Common myeloid progenitor, CD34-positive (primary cell): ENCODE measurements around the gene POLR2M.

ENCODE experiments used
- CTCF ChIA-PET: fragments of 350-600 bp; sonication (Branson Sonifier 250); formaldehyde crosslinking; loops from one replicate; lab custom pipeline; 2021; ENCODE audit warnings: antibody characterized with exemption; lab: Charles Lee
- POLR2A ChIA-PET: fragments of 350-600 bp; sonication (Branson Sonifier 250); formaldehyde crosslinking; loops from one replicate; lab custom pipeline; 2021; ENCODE audit warnings: antibody characterized with exemption; lab: Charles Lee
- DNase-seq, 3 donors: peaks; one replicate each; pipeline versions ENCODE4 v3.0.0 to v3.0.0-alpha.2; 2013
- H3K27ac ChIP-seq, 2 experiments: 1 replicate in 1 of 2; 2 replicates in 1 of 2; pipeline ENCODE4 v1.7.0; 2013; ENCODE audit warnings: inconsistent platforms in 2 of 2, low read length in 2 of 2, mild to moderate bottlenecking in 2 of 2, low read depth in 1 of 2, moderate library complexity in 1 of 2; ENCODE audit not compliant: severe bottlenecking in 2 of 2, insufficient read depth in 1 of 2, poor library complexity in 1 of 2
- H3K27me3 ChIP-seq, 5 experiments: replicated peaks in 2 of 5; 1 replicate in 3 of 5; 2 replicates in 2 of 5; pipeline versions ENCODE4 v1.6.1 to v1.7.0; 2013; ENCODE audit warnings: low read length in 4 of 5, mild to moderate bottlenecking in 2 of 5, moderate library complexity in 2 of 5, inconsistent platforms in 1 of 5; ENCODE audit not compliant: insufficient read depth in 5 of 5, control insufficient read depth in 4 of 5
- H3K36me3 ChIP-seq, 4 experiments: 1 replicate in 2 of 4; 2 replicates in 2 of 4; pipeline versions ENCODE4 v1.6.1 to v1.7.0; 2013; ENCODE audit warnings: low read length in 3 of 4, control low read depth in 1 of 4, mild to moderate bottlenecking in 1 of 4; ENCODE audit not compliant: control insufficient read depth in 4 of 4, insufficient read depth in 4 of 4
- H3K4me1 ChIP-seq, 4 experiments: 1 replicate in 3 of 4; 2 replicates in 1 of 4; pipeline versions ENCODE4 v1.6.1 to v1.7.1; 2013; ENCODE audit warnings: low read length in 3 of 4, mild to moderate bottlenecking in 3 of 4, control low read depth in 1 of 4, inconsistent platforms in 1 of 4, moderate library complexity in 1 of 4; ENCODE audit not compliant: control insufficient read depth in 4 of 4, insufficient read depth in 4 of 4; ENCODE audit errors: control extremely low read depth in 1 of 4
- H3K4me3 ChIP-seq, 7 experiments: 1 replicate in 4 of 7; 2 replicates in 3 of 7; pipeline versions ENCODE4 v1.5.1 to v1.7.0; 2013; ENCODE audit warnings: mild to moderate bottlenecking in 7 of 7, low read length in 6 of 7, moderate library complexity in 6 of 7, inconsistent platforms in 2 of 7, low read depth in 2 of 7, control low read depth in 1 of 7; ENCODE audit not compliant: insufficient read depth in 4 of 7, control insufficient read depth in 1 of 7; ENCODE audit errors: extremely low read depth in 1 of 7
- H3K9me3 ChIP-seq, 5 experiments: 1 replicate in 4 of 5; 2 replicates in 1 of 5; pipeline versions ENCODE4 v1.6.1 to v1.7.1; 2013; ENCODE audit warnings: low read length in 4 of 5, mild to moderate bottlenecking in 2 of 5, inconsistent platforms in 1 of 5, low read depth in 1 of 5, moderate library complexity in 1 of 5; ENCODE audit not compliant: control insufficient read depth in 4 of 5, insufficient read depth in 2 of 5; ENCODE audit errors: control extremely low read depth in 1 of 5
- WGBS: methylation state at CpG from one replicate; pipeline ENCODE4 v1.1.5; 2013; ENCODE audit not compliant: insufficient coverage; 5-methylcytosine and 5-hydroxymethylcytosine counted together

The POLR2M gene

DNA sequence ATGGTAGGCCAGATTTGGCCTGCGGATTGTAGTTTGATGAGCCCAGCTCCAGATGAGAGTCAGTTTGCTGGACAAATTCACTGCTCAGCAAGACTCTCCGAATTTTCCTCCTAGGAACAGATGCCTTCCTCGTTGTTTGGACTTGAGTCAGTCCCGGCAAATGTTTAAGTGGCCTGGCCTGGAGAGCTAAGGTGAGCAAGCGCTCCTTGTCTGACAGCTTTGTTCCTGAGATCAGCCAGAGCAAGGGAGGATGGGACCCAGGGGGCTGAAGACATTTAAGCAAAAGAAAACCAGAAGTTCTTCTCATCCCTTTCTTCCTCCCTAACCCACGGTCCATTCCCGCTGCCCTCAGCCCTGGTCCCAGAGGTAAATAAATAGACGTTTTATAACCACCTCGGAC, 40.3 kb downstream of the POLR2M start:
- no peaks in the 10 kb centered on the region for H3K36me3 ChIP-seq
- ChIA-PET POLR2A (no interaction called here), CTCF (interaction anchor here (1.0 to 1.4 kb wide), 4 partner anchors 9 to 114 kb away, joined by 3 to 7 read pairs (median 4); no protein-coding TSS in a partner anchor)
- WGBS, result 98% methylated on average over 5 of the region's 9 CpGs
- peaks cover 0 to 10% (median 3%) of the 10 kb centered on the region in 4 experiments for H3K4me1 ChIP-seq
- H3K27ac ChIP-seq, result no peak overlapping the region
- H3K27me3 ChIP-seq, result peaks cover 0 to 8% (median 2%) of the 10 kb centered on the region in 5 experiments
- H3K9me3 ChIP-seq, result no peaks in the 10 kb centered on the region
- DNase-seq, result no peak
- peak overlapping the region in 3 of 7 experiments; percentile 19 to 61 (median 21) for H3K4me3 ChIP-seq

DNA sequence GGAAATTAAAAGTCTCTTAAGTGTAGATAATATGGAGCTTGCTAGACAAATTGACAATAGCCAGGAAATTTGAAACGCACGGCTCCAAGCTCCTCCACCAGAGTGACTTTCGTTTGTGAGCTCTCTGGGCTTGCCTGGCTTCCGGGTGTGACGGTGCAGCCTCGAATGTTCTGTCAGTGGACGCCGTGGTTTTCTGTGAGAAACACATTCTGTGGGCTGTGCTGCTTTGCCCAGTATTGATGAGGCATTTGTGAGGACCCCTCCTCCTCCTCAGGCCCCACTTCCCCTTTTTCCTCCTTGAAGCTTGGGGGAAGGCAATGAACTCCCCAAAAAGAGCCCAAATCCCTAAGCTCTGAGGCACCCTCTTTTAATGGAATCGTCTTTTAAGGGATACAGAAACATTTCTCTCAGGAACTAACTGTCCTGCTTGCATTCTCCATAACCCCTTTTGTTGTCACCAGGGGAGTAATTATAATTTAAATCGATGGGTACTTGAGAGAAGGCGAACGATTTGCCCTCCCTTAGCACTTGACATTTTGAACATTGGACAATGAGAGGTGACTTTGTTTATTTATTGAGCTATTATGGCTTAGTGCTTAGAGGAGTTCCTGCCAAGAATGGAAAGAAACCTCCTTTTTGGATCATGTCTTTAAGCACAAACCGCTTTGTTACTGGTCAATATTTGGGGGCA, 40.8 kb downstream of the POLR2M start:
- H3K27me3 ChIP-seq, result peaks cover 0 to 8% (median 2%) of the 10 kb centered on the region in 5 experiments
- POLR2A ChIA-PET, result no interaction called here
- no peaks in the 10 kb centered on the region for H3K9me3 ChIP-seq
- peak overlapping the region in 4 of 7 experiments; percentile 19 to 61 (median 28) for H3K4me3 ChIP-seq
- H3K36me3 ChIP-seq, result no peaks in the 10 kb centered on the region
- 41% methylated on average over 11 of the region's 13 CpGs for WGBS
- H3K27ac ChIP-seq, result no peak overlapping the region
- CTCF ChIA-PET, result interaction anchor here (0.8 to 1.4 kb wide), 4 partner anchors 9 to 118 kb away, joined by 3 to 7 read pairs (median 4); no protein-coding TSS in a partner anchor
- DNase-seq, result peak; percentile 48 to 81 (median 70)
- peaks cover 0 to 10% (median 3%) of the 10 kb centered on the region in 4 experiments for H3K4me1 ChIP-seq

DNA sequence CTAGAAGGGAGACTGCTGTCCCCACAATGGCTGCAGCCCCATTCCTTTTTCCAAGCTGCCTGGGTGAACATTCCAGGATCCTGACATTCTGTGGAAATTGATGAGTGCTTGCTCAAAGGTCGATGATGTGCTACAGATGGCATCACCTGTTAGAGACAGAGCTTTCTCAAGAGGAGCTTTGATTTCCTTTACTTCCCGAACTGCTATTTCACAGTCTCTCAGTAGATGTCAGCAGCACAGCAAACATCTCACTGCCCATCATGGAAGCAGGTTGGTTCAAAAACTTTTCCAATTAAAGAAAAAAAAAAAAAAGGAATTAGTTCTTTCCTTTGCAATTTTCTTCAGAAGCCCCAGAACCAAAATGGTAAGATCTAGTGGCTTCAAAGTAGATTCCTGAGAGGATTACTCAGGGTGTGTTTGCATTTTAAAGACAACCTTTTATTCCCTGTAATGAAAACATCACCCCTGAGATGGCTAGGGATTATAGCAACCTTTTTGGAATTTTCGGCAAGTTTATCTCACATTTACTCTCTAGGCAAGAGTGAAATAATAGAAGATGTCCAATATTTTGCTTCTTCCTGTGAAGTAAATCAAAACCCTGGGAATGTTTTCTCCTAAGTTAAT, 44.8 kb downstream of the POLR2M start:
- CTCF ChIA-PET, result interaction anchor here (0.7 to 3.8 kb wide), 21 partner anchors 8 to 433 kb away, joined by 3 to 23 read pairs (median 4); no protein-coding TSS in a partner anchor
- no peak overlapping the region for H3K27ac ChIP-seq
- H3K4me1 ChIP-seq, result peaks cover 0 to 6% (median 3%) of the 10 kb centered on the region in 4 experiments
- peak in 2 of 3 donors; percentile 18 to 19 for DNase-seq
- WGBS, result no CpG with 5 or more reads among the region's 3 CpGs
- H3K36me3 ChIP-seq, result no peaks in the 10 kb centered on the region
- H3K9me3 ChIP-seq, result no peaks in the 10 kb centered on the region
- POLR2A ChIA-PET, result no interaction called here
- H3K4me3 ChIP-seq, result no peak overlapping the region
- peaks cover 0 to 19% (median 2%) of the 10 kb centered on the region in 5 experiments for H3K27me3 ChIP-seq

DNA sequence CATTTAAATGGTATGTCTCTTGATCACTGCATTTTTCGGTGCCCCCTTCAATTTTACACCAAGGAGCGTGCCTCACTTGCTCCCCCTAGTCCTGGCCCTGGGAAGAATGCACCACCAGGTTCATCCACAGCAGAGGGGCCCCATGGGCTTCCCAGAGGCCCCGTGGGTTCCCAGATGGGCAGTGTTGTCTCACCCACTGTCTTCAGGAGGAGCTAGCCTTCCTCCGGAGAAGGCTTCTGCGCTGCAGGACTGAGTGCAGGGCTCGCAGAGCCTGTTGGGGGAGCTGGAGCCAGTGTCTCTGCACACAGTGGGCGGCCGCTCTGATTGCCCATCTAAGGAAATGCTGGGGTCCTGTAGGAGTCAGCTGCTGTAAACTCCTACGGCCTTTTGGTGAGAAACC, 45.9 kb downstream of the POLR2M start:
- peaks cover 0 to 22% (median 2%) of the 10 kb centered on the region in 5 experiments for H3K27me3 ChIP-seq
- ChIA-PET CTCF (interaction anchor here (1.7 kb wide), 1 partner anchor 108 kb away, joined by 9 read pairs; no protein-coding TSS in a partner anchor), POLR2A (interaction anchor here (0.7 kb wide), 1 partner anchor 170 kb away, joined by 3 read pairs; no protein-coding TSS in a partner anchor)
- no peaks in the 10 kb centered on the region for H3K4me1 ChIP-seq
- no peaks in the 10 kb centered on the region for H3K36me3 ChIP-seq
- 85% methylated on average over 9 of the region's 9 CpGs for WGBS
- no peaks in the 10 kb centered on the region for H3K9me3 ChIP-seq
- H3K4me3 ChIP-seq, result no peak overlapping the region
- DNase-seq, result no peak
- no peak overlapping the region for H3K27ac ChIP-seq

DNA sequence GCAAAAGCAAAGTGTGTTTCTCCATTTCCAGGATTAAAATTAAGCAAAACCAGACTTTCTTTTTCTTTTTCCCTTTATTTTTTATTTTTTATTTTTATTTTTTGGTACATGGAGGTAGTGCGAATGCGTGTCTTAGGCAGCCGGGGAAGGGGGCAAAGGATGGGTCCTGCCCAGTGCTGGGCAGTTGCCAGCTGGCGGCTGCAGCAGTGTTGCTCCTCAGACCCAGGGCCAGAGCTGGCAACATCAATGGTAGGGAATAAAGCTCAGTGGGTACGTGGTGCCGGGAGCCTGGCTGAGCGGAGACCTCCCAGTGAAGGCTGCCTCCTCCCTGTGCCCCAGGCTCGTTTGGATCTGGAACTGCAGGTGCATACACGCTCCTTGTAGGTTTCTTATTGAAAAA, 46.3 kb downstream of the POLR2M start:
- CTCF ChIA-PET, result interaction anchor here (1.7 kb wide), 1 partner anchor 108 kb away, joined by 9 read pairs; no protein-coding TSS in a partner anchor
- 89% methylated on average over 5 of the region's 9 CpGs for WGBS
- POLR2A ChIA-PET, result no interaction called here

DNA sequence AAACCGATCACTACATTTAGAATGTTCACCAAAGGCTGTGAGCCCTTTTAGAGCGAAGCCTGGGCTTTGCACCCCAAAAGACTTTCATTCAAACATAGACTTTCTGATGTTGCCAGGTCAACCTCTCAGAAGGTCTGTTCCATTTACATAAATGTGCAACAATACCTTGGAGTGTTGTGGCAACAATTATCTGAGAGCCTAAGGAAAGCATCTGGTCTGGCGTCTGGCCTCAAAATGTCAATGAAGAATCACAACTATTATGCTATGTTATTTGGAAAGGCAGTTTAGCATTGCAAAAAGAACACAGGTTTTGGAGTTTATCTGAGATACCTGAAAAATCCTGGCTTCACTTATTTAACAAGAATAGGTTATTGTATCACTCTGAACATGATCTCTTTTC, 50.0 kb downstream of the POLR2M start:
- POLR2A ChIA-PET, result no interaction called here
- Histone ChIP-seq H3K36me3 (no peaks in the 10 kb centered on the region), H3K27ac (no peak overlapping the region), H3K9me3 (no peaks in the 10 kb centered on the region), H3K27me3 (peaks cover 0 to 25% (median 2%) of the 10 kb centered on the region in 5 experiments), H3K4me1 (no peaks in the 10 kb centered on the region), H3K4me3 (no peak overlapping the region)
- CTCF ChIA-PET, result no interaction called here
- DNase-seq, result no peak
- 100% methylated on average over 1 of the region's 3 CpGs for WGBS

More for the DNA sequence above, 46.3 kb downstream of the POLR2M start:
- H3K36me3 ChIP-seq, result no peaks in the 10 kb centered on the region
- no peaks in the 10 kb centered on the region for H3K4me1 ChIP-seq
- peaks cover 0 to 22% (median 2%) of the 10 kb centered on the region in 5 experiments for H3K27me3 ChIP-seq
- DNase-seq, result no peak
- H3K4me3 ChIP-seq, result no peak overlapping the region
- no peak overlapping the region for H3K27ac ChIP-seq
- no peaks in the 10 kb centered on the region for H3K9me3 ChIP-seq
